Stomach (tissue), 9 donors: ENCODE results near the gene BEST1. TPM values are rescaled to one million over a fixed set of nuclear protein-coding genes. Genes with fewer than 3 reads are reported as not detected.

Source experiments
- DNase-seq, 2 donors: peaks; one replicate each; pipeline versions ENCODE4 v3.0.0 to v3.0.0-alpha.2; 2013 to 2019
- H3K27ac ChIP-seq, 5 donors: fragments of 200-600 bp in 4 of 5; sonication (generic) in 4 of 5; one replicate each; pipeline ENCODE4 v1.5.1; 2013 to 2019; ENCODE audit warnings: mild to moderate bottlenecking in 1 of 5, moderate library complexity in 1 of 5
- H3K27me3 ChIP-seq, 3 donors: fragments of 200-600 bp; sonication (generic); one replicate each; pipeline ENCODE4 v1.5.1; 2017 to 2019; ENCODE audit warnings: mixed run types in 1 of 3
- H3K36me3 ChIP-seq, 4 donors: fragments of 200-600 bp; sonication (generic); 1 replicate in 3 of 4; 2 replicates in 1 of 4; pipeline ENCODE4 v1.5.1; 2016 to 2019
- H3K4me1 ChIP-seq, 4 donors: fragments of 200-600 bp; sonication (generic); one replicate each; pipeline ENCODE4 v1.5.1; 2016 to 2019
- H3K4me3 ChIP-seq, 4 donors: fragments of 200-600 bp; sonication (generic) in 3 of 4; one replicate each; pipeline ENCODE4 v1.5.1; 2016 to 2019; ENCODE audit warnings: mild to moderate bottlenecking in 1 of 4
- H3K9me3 ChIP-seq, 4 donors: fragments of 200-600 bp; sonication (generic); one replicate each; pipeline ENCODE4 v1.5.1; 2016 to 2019
- EP300 ChIP-seq: sonication (generic); formaldehyde crosslinking; IDR thresholded peaks from one replicate; pipeline ENCODE4 v1.6.1; 2017; ENCODE audit warnings: antibody characterized with exemption
- POLR2A ChIP-seq, 4 donors: fragments of 450-650 bp; IDR thresholded peaks; one replicate each; pipeline ENCODE4 v1.6.1; 2016; ENCODE audit warnings: antibody characterized with exemption in 4 of 4, control low read depth in 2 of 4, mild to moderate bottlenecking in 1 of 4, moderate library complexity in 1 of 4
- POLR2AphosphoS5 ChIP-seq, 3 donors: sonication (generic); formaldehyde crosslinking; IDR thresholded peaks; one replicate each; pipeline ENCODE4 v1.6.1; 2016; ENCODE audit warnings: antibody characterized with exemption in 3 of 3
- WGBS, 5 donors: extraction: QIAGEN DNeasy Blood & Tissue Kit in 3 of 5; methylation state at CpG; one replicate each; pipeline versions ENCODE4 v1.1.5 to v1.1.7; 2013 to 2018; 5-methylcytosine and 5-hydroxymethylcytosine counted together
- intact Hi-C: fragments of 100-400 bp; cut with DNase I; formaldehyde crosslinking; loops from one replicate; pipeline ENCODE4 v1.15.1; 2023; ENCODE audit warnings: low total_unique reads
- polyA plus RNA-seq, 3 donors: library from polyadenylated mRNA; stranded (reverse); fragments of 200-250 nt; gene quantifications; one replicate each; pipeline ENCODE4 v1.2.3, GENCODE V29; 2013
- total RNA-seq, 5 donors: library from RNA; depleted of rRNA; stranded (reverse); fragments of >200 nt; gene quantifications; one replicate each; pipeline versions ENCODE4 v1.1.0 to v1.2.3, GENCODE V29; 2014 to 2016
- TF ChIP-seq, protein P1 (sequence below), 7 experiments: fragments of 450-650 bp in 4 of 7; fragments of 200-600 bp in 3 of 7; sonication (generic) in 3 of 7; IDR thresholded peaks; one replicate each; pipeline ENCODE4 v1.5.1; 2016 to 2019; ENCODE audit warnings: antibody characterized with exemption in 7 of 7, control low read depth in 2 of 7, mild to moderate bottlenecking in 1 of 7
- donor health status: healthy with polysubstance abuse.
- donor health status: Bipolar disorder and iron deficiency.
- donor health status: healthy.

The BEST1 gene
- total and polyA plus RNA-seq, 8 donors = 1.2 to 27.4 (median 3.7) TPM; not detected in 1

GRCh38 chr11:61921446-61921845 is 28.7 kb upstream of the BEST1 start:
- Histone ChIP-seq H3K4me3 (no peak overlapping the region), H3K27ac (peak overlapping the region in 3 of 5 donors; percentile 75 to 86 (median 82)), H3K36me3 (no peaks in the 10 kb centered on the region), H3K4me1 (peaks cover 35 to 53% (median 42%) of the 10 kb centered on the region in 4 donors), H3K27me3 (peaks cover 0 to 46% (median 14%) of the 10 kb centered on the region in 3 donors), H3K9me3 (no peaks in the 10 kb centered on the region)
- 78 to 88% (median 85%) methylated on average over 2 to 3 of the region's 3 CpGs for WGBS, 5 donors
- DNase-seq = no peak
- TF ChIP-seq POLR2AphosphoS5 (IDR thresholded peaks at IDR 0.05) = no peak
- TF ChIP-seq, protein P1, sequence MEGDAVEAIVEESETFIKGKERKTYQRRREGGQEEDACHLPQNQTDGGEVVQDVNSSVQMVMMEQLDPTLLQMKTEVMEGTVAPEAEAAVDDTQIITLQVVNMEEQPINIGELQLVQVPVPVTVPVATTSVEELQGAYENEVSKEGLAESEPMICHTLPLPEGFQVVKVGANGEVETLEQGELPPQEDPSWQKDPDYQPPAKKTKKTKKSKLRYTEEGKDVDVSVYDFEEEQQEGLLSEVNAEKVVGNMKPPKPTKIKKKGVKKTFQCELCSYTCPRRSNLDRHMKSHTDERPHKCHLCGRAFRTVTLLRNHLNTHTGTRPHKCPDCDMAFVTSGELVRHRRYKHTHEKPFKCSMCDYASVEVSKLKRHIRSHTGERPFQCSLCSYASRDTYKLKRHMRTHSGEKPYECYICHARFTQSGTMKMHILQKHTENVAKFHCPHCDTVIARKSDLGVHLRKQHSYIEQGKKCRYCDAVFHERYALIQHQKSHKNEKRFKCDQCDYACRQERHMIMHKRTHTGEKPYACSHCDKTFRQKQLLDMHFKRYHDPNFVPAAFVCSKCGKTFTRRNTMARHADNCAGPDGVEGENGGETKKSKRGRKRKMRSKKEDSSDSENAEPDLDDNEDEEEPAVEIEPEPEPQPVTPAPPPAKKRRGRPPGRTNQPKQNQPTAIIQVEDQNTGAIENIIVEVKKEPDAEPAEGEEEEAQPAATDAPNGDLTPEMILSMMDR (IDR thresholded peaks at IDR 0.05) = no peak
- TF ChIP-seq POLR2A (IDR thresholded peaks at IDR 0.05) = no peak
- no peak for TF ChIP-seq EP300
- intact Hi-C loops = no loop called here

DNA sequence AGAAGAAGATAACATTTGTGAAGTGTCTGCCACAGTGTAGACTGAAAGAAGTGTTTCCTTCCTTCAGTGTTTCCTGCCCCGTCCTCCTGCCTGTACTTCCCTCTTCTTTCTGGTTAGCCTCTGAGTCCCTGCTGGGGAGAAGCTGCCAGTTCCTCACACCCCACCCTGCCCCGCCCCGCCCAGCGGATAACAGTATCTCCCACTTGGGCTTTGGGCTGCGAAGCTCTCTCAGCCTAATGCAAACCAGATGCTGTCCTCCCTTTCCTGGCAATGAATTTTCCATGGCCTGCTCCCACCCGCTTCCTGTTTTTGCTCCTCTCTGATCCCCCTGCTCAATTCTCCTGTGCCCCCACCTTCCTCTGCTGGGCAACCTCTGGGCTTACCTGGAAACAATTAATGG is 27.6 kb upstream of the BEST1 start:
- peaks cover 27 to 45% (median 35%) of the 10 kb centered on the region in 4 donors for H3K4me1 ChIP-seq
- WGBS, 5 donors = 25 to 35% (median 30%) methylated on average over 6 of the region's 6 CpGs
- H3K9me3 ChIP-seq = no peaks in the 10 kb centered on the region
- intact Hi-C loops = no loop called here
- H3K36me3 ChIP-seq = no peaks in the 10 kb centered on the region
- DNase-seq = peak; percentile 36 to 91
- peaks cover 0 to 35% (median 8%) of the 10 kb centered on the region in 3 donors for H3K27me3 ChIP-seq
- no peak overlapping the region for H3K4me3 ChIP-seq
- H3K27ac ChIP-seq = peak overlapping the region in 4 of 5 donors; percentile 69 to 86 (median 78)
- TF ChIP-seq, protein P1 (IDR thresholded peaks at IDR 0.05) = no peak
- TF ChIP-seq POLR2AphosphoS5 (IDR thresholded peaks at IDR 0.05) (no peak), POLR2A (IDR thresholded peaks at IDR 0.05) (no peak), EP300 (no peak)

GRCh38 chr11:61923166-61924063 is 26.7 kb upstream of the BEST1 start:
- Histone ChIP-seq H3K4me3 (no peak overlapping the region), H3K27me3 (peaks cover 0 to 26% (median 0%) of the 10 kb centered on the region in 3 donors), H3K9me3 (no peaks in the 10 kb centered on the region), H3K36me3 (no peaks in the 10 kb centered on the region), H3K27ac (peak overlapping the region; percentile 67 to 86 (median 75)), H3K4me1 (peaks cover 18 to 36% (median 27%) of the 10 kb centered on the region in 4 donors)
- 31 to 50% (median 40%) methylated on average over 13 to 18 of the region's 18 CpGs for WGBS, 5 donors
- TF ChIP-seq EP300 (no peak), POLR2A (IDR thresholded peaks at IDR 0.05) (no peak), POLR2AphosphoS5 (IDR thresholded peaks at IDR 0.05) (peak in 2 of 3 donors; percentile 15 to 24)
- TF ChIP-seq, protein P1 (IDR thresholded peaks at IDR 0.05) = no peak
- intact Hi-C loops = no loop called here
- DNase-seq = peak; percentile 64 to 91

- H3K4me3 ChIP-seq = no peak overlapping the region
- peaks cover 0 to 20% (median 0%) of the 10 kb centered on the region in 3 donors for H3K27me3 ChIP-seq
- DNase-seq = peak in 1 of 2 donors; percentile 45
- intact Hi-C loops = no loop called here
- H3K4me1 ChIP-seq = peaks cover 15 to 35% (median 24%) of the 10 kb centered on the region in 4 donors
- H3K9me3 ChIP-seq = no peaks in the 10 kb centered on the region
- TF ChIP-seq POLR2AphosphoS5 (IDR thresholded peaks at IDR 0.05) = no peak
- TF ChIP-seq, protein P1 (IDR thresholded peaks at IDR 0.05) = no peak
- no peak for TF ChIP-seq EP300
- no peak for TF ChIP-seq POLR2A (IDR thresholded peaks at IDR 0.05)
- 67 to 79% (median 72%) methylated on average over 6 of the region's 6 CpGs for WGBS, 5 donors
- peak overlapping the region; percentile 67 to 86 (median 75) for H3K27ac ChIP-seq
- H3K36me3 ChIP-seq = no peaks in the 10 kb centered on the region
These were observed 26.1 kb upstream of the BEST1 start for GRCh38 chr11:61924064-61924455.
